BJ (cell line): Measurements from ENCODE around the gene ATP5MC3. TPM values are rescaled to one million over a fixed set of nuclear protein-coding genes. Genes with fewer than 3 reads are reported as not detected.

Experiments
- CTCF ChIA-PET: fragments of 350-600 bp; formaldehyde crosslinking; extraction: SDS; loops from one replicate; lab custom pipeline; 2021; ENCODE audit warnings: antibody characterized with exemption, inconsistent platforms; lab: Yijun Ruan, JAX
- POLR2A ChIA-PET: fragments of 300-600 bp; sonication (Branson Sonifier 250); formaldehyde crosslinking; extraction: SDS; loops from one replicate; lab custom pipeline; 2021; ENCODE audit warnings: antibody characterized with exemption; lab: Charles Lee
- DNase-seq: peaks from one replicate; pipeline ENCODE4 v3.0.0-alpha.2; 2011; ENCODE audit warnings: low read depth
- H3K27me3 ChIP-seq: 2 replicates; pipeline ENCODE4 v1.6.0; 2011; ENCODE audit warnings: low read length; ENCODE audit not compliant: control insufficient read depth, insufficient read depth
- H3K36me3 ChIP-seq: 2 replicates; pipeline ENCODE4 v1.5.1; 2011; ENCODE audit warnings: low read length; ENCODE audit not compliant: control insufficient read depth, insufficient read depth
- H3K4me3 ChIP-seq: 2 replicates; pipeline ENCODE4 v1.5.1; 2011; ENCODE audit warnings: low read depth, mild to moderate bottlenecking, control low read depth, low read length
- polyA plus RNA-seq: library from polyadenylated mRNA; depleted of rRNA; stranded (reverse); fragments of >200 nt; gene quantifications from 2 replicates; pipeline ENCODE4 v1.2.3, GENCODE V29; 2011
- TF ChIP-seq, protein P1 (sequence below): IDR thresholded peaks from 2 replicates; pipeline ENCODE4 v1.5.1; 2011; ENCODE audit warnings: low read depth, mild to moderate bottlenecking, control low read depth, inconsistent platforms, low read length, moderate library complexity; ENCODE audit not compliant: insufficient read depth

ATP5MC3 gene
- polyA plus RNA-seq, 1 experiment, result 202 TPM

DNA sequence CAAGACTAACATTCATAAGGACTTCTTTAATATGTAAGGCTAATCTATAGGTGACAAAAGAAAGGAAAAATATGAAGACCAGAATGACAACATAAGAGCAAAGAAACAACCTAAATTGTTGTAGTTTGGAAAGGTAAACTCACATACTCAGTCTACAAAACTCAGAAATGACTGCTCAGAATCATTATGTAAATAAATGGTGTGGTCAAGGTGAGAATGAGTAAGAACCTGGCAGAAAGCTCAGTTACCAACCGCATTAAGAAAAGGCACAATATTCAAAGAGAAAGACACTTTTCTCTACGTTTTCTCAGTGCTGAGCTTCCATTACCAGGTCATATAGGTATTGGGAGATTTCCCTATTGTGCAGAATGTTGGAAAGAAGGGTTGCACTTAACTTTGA is 29.3 kb downstream of the ATP5MC3 start:
- ChIA-PET POLR2A (no interaction called here), CTCF (interaction anchor here (1.3 kb wide), 1 partner anchor 14 kb away, joined by 3 read pairs; no protein-coding TSS in a partner anchor)
- H3K36me3 ChIP-seq, result no peaks in the 10 kb centered on the region
- no peak overlapping the region for H3K4me3 ChIP-seq
- TF ChIP-seq, protein P1, sequence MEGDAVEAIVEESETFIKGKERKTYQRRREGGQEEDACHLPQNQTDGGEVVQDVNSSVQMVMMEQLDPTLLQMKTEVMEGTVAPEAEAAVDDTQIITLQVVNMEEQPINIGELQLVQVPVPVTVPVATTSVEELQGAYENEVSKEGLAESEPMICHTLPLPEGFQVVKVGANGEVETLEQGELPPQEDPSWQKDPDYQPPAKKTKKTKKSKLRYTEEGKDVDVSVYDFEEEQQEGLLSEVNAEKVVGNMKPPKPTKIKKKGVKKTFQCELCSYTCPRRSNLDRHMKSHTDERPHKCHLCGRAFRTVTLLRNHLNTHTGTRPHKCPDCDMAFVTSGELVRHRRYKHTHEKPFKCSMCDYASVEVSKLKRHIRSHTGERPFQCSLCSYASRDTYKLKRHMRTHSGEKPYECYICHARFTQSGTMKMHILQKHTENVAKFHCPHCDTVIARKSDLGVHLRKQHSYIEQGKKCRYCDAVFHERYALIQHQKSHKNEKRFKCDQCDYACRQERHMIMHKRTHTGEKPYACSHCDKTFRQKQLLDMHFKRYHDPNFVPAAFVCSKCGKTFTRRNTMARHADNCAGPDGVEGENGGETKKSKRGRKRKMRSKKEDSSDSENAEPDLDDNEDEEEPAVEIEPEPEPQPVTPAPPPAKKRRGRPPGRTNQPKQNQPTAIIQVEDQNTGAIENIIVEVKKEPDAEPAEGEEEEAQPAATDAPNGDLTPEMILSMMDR, result no peak
- no peaks in the 10 kb centered on the region for H3K27me3 ChIP-seq
- DNase-seq, result no peak

DNA sequence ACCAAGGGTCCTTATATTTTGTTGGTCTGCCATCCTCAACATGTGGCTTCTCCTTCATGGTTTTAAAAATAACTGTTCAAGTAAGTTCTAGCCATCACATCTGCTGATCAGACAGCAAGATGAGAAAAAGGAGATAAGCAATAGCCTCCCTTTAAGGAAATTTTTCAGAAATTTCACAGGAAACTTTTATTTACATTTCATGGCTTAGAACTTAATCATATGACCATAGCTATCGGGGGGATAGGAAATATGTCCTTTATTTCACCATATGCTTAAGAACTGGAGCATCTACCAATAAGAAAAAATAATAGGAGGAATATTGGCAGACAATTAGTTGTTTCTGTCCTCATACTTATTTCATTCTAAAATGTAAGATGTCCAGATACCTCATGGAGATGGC is 29.7 kb downstream of the ATP5MC3 start:
- no peak for DNase-seq
- no peak overlapping the region for H3K4me3 ChIP-seq
- ChIA-PET POLR2A (no interaction called here), CTCF (interaction anchor here (1.3 kb wide), 1 partner anchor 14 kb away, joined by 3 read pairs; no protein-coding TSS in a partner anchor)
- TF ChIP-seq, protein P1, result no peak
- H3K27me3 ChIP-seq, result no peaks in the 10 kb centered on the region
- H3K36me3 ChIP-seq, result no peaks in the 10 kb centered on the region

DNA sequence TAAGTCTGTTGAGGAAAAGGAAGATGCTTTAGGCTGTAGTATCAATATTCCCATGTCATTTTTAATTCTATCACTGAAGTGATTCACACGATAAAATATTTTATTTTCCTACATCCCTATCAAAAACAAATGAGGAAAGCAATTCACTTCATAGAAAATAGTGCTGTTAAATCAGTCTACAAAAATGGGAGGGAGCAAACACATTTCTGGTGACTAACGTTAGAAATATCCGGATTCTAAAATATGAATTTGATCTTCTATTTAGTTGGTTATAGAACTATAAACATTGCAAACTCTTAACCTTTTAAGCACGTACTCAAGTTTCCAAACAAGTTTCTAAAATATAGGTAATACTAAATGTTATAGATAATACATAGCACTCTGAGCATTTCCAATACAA is 34.3 kb downstream of the ATP5MC3 start:
- peaks cover 2% of the 10 kb centered on the region; the same call in 1 of the 2 replicates for H3K36me3 ChIP-seq
- no peak overlapping the region for H3K4me3 ChIP-seq
- no peak for DNase-seq
- TF ChIP-seq, protein P1, result no peak
- ChIA-PET POLR2A (no interaction called here), CTCF (no interaction called here)
- H3K27me3 ChIP-seq, result no peaks in the 10 kb centered on the region

DNA sequence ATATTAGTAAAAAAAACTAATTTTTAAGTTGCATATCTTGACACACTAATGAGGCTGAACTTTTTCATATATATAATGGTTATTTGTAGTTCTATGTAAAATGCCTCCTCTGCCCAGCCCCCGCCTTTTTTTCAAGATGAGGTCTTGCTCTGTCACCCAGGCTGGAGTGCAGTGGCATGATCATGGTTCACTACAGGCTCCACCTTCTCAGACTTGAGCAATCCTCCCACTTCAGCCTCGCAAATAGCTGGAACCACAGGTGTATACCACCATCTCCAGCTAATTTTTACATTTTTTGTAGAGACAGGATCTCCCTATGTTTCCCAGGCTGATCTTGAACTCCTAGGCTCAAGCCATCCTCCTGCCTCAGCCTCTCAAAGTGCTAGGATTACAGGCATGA is 37.8 kb downstream of the ATP5MC3 start:
- DNase-seq, result no peak
- TF ChIP-seq, protein P1, result no peak
- no peaks in the 10 kb centered on the region for H3K27me3 ChIP-seq
- H3K4me3 ChIP-seq, result no peak overlapping the region
- peaks cover 2% of the 10 kb centered on the region; the same call in 1 of the 2 replicates for H3K36me3 ChIP-seq
- CTCF ChIA-PET, result no interaction called here
- POLR2A ChIA-PET, result no interaction called here

DNA sequence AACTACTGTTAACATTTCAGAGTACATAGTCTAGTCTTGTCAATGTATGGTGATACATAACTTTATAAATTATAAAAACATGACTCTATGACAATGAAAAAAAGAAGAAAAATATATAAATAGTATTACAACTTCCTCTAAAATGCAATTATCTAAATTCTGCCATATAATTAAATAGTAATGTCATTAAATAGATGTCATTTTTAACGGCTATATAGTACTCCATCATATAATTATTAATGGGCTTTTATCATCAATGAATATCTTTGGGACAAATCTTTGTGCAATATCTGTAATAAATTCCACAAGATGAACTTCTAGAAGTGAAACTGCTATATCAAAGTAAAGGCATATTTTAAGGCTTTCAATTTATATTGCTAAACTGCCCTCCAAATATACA is 38.3 kb downstream of the ATP5MC3 start:
- Histone ChIP-seq H3K27me3 (no peaks in the 10 kb centered on the region), H3K36me3 (peaks cover 2% of the 10 kb centered on the region; the same call in 1 of the 2 replicates), H3K4me3 (no peak overlapping the region)
- ChIA-PET POLR2A (no interaction called here), CTCF (no interaction called here)
- TF ChIP-seq, protein P1, result no peak
- no peak for DNase-seq
